ENCODE results near the gene LIX1. TPM values are rescaled to one million over a fixed set of nuclear protein-coding genes. Genes with fewer than 3 reads are reported as not detected.
"Not testable (repeated sequence)": the region's sequence is repeated elsewhere in the genome, so short reads cannot be mapped to it uniquely, and the experiment has no call there.

The LIX1 gene
- total and polyA plus RNA-seq, 4 donors: not detected

DNA sequence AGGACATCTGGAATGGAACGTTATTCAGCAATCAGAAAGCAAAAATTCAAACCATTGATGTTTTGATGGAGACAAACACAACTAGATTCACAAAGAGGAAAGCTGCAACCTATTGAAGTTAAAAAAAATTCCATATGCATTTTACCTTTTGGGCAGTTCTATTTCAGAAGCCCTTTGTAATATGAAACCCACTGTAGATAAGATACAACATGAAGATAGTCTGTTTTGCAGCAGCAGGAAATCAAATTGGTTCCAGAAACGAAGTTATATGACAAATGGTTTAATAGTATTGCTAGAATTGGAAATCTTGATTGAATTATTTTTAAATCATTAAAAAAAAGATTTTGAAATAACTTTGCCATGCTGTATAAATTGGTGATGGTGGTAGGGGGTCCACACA is 872 bp downstream of the LIX1 start (continued):
- TF ChIP-seq, protein P1, sequence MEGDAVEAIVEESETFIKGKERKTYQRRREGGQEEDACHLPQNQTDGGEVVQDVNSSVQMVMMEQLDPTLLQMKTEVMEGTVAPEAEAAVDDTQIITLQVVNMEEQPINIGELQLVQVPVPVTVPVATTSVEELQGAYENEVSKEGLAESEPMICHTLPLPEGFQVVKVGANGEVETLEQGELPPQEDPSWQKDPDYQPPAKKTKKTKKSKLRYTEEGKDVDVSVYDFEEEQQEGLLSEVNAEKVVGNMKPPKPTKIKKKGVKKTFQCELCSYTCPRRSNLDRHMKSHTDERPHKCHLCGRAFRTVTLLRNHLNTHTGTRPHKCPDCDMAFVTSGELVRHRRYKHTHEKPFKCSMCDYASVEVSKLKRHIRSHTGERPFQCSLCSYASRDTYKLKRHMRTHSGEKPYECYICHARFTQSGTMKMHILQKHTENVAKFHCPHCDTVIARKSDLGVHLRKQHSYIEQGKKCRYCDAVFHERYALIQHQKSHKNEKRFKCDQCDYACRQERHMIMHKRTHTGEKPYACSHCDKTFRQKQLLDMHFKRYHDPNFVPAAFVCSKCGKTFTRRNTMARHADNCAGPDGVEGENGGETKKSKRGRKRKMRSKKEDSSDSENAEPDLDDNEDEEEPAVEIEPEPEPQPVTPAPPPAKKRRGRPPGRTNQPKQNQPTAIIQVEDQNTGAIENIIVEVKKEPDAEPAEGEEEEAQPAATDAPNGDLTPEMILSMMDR (IDR thresholded peaks at IDR 0.05; ENCODE audit: low read depth, low read length, missing input control): no peak

DNA sequence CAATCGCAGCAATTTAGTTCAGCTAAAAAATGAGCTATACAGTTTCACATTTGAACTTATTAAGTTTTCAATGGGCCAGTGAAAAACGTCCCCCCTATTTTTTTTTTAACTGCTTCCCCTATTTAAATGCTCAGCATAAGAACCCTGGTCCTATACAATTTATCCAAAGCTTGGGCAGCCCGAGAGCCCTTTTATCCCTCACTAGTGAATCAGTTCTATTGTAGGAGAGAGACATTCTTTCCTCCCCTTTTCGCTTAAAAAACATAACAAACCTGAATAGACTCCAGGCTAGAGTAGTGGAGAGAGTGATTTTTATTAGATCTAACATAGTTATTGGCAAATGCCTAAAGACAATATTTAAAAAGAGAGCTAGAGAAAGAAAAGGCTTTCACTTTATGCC is 1.4 kb downstream of the LIX1 start:
- no peak overlapping the region for H3K4me3 ChIP-seq (ENCODE audit: low read depth in 1 of 3, low read length in 3 of 3)
- 58% methylated on average over 4 of the region's 4 CpGs for WGBS
- no peak for TF ChIP-seq FOXA1 (IDR thresholded peaks at IDR 0.05)
- no peak for TF ChIP-seq HNF4G (IDR thresholded peaks at IDR 0.05)
- TF ChIP-seq FOXA2 (IDR thresholded peaks at IDR 0.05): no peak
- TF ChIP-seq, protein P2, sequence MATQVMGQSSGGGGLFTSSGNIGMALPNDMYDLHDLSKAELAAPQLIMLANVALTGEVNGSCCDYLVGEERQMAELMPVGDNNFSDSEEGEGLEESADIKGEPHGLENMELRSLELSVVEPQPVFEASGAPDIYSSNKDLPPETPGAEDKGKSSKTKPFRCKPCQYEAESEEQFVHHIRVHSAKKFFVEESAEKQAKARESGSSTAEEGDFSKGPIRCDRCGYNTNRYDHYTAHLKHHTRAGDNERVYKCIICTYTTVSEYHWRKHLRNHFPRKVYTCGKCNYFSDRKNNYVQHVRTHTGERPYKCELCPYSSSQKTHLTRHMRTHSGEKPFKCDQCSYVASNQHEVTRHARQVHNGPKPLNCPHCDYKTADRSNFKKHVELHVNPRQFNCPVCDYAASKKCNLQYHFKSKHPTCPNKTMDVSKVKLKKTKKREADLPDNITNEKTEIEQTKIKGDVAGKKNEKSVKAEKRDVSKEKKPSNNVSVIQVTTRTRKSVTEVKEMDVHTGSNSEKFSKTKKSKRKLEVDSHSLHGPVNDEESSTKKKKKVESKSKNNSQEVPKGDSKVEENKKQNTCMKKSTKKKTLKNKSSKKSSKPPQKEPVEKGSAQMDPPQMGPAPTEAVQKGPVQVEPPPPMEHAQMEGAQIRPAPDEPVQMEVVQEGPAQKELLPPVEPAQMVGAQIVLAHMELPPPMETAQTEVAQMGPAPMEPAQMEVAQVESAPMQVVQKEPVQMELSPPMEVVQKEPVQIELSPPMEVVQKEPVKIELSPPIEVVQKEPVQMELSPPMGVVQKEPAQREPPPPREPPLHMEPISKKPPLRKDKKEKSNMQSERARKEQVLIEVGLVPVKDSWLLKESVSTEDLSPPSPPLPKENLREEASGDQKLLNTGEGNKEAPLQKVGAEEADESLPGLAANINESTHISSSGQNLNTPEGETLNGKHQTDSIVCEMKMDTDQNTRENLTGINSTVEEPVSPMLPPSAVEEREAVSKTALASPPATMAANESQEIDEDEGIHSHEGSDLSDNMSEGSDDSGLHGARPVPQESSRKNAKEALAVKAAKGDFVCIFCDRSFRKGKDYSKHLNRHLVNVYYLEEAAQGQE (IDR thresholded peaks at IDR 0.05): no peak
- no peak for TF ChIP-seq GABPA (IDR thresholded peaks at IDR 0.05 in 1 of 2, conservative IDR thresholded peaks at IDR 0.05 in 1 of 2)
- TF ChIP-seq, protein P3, sequence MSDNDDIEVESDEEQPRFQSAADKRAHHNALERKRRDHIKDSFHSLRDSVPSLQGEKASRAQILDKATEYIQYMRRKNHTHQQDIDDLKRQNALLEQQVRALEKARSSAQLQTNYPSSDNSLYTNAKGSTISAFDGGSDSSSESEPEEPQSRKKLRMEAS (IDR thresholded peaks at IDR 0.05): no peak
- TF ChIP-seq RXRA (IDR thresholded peaks at IDR 0.05): no peak
- no peak for TF ChIP-seq EGR1 (IDR thresholded peaks at IDR 0.05; ENCODE audit: low read depth in 2 of 2)
- TF ChIP-seq SP1 (IDR thresholded peaks at IDR 0.05): no peak
- TF ChIP-seq, protein P4, sequence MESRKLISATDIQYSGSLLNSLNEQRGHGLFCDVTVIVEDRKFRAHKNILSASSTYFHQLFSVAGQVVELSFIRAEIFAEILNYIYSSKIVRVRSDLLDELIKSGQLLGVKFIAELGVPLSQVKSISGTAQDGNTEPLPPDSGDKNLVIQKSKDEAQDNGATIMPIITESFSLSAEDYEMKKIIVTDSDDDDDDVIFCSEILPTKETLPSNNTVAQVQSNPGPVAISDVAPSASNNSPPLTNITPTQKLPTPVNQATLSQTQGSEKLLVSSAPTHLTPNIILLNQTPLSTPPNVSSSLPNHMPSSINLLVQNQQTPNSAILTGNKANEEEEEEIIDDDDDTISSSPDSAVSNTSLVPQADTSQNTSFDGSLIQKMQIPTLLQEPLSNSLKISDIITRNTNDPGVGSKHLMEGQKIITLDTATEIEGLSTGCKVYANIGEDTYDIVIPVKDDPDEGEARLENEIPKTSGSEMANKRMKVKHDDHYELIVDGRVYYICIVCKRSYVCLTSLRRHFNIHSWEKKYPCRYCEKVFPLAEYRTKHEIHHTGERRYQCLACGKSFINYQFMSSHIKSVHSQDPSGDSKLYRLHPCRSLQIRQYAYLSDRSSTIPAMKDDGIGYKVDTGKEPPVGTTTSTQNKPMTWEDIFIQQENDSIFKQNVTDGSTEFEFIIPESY (IDR thresholded peaks at IDR 0.05): no peak
- TF ChIP-seq, protein P1 (IDR thresholded peaks at IDR 0.05; ENCODE audit: low read depth, low read length, missing input control): no peak

DNA sequence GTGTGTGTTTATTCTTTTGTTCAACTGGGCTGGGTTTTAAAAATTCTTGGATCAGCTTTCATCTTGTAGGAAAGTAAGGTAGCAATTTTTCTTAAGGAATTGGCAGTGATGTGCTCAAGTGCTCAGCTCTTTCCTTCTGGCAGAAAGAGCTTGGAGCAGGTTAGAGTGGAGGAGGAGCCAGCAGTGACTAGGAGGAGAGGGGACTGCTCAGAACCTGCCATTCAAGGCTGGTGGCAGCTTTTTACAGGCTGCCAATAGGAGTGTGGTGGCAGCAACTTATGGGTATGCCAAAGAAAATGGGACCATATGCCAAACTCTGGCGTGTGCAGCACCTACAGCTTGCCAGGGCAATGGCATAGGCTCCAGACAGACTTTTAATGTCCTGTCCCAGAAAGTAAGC is 2.2 kb downstream of the LIX1 start:
- not testable (repeated sequence) for H3K9ac ChIP-seq (ENCODE audit: low read depth in 1 of 2, low read length in 2 of 2); H3K27ac ChIP-seq (ENCODE audit: low read depth in 1 of 2, low read length in 2 of 2); H3K4me3 ChIP-seq (ENCODE audit: low read depth in 1 of 3, low read length in 3 of 3); H3K27me3 ChIP-seq (ENCODE audit: control insufficient read depth in 4 of 4, insufficient read depth in 4 of 4, low read length in 3 of 4); H3K4me1 ChIP-seq (ENCODE audit: control insufficient read depth in 4 of 4, insufficient read depth in 4 of 4, low read length in 3 of 4); H3K9me3 ChIP-seq (ENCODE audit: control insufficient read depth in 4 of 4, low read length in 3 of 4); H3K36me3 ChIP-seq (ENCODE audit: control insufficient read depth in 4 of 4, insufficient read depth in 3 of 4, low read depth in 1 of 4, low read length in 3 of 4); DNase-seq (ENCODE audit: low spot score)
- WGBS: 54% methylated on average over 1 of the region's 1 CpG

More for the DNA sequence above, 1.4 kb downstream of the LIX1 start:
- Histone ChIP-seq H3K9ac (ENCODE audit: low read depth in 1 of 2, low read length in 2 of 2) (no peak overlapping the region), H3K4me1 (ENCODE audit: control insufficient read depth in 4 of 4, insufficient read depth in 4 of 4, low read length in 3 of 4) (no peaks in the 10 kb centered on the region), H3K27ac (ENCODE audit: low read depth in 1 of 2, low read length in 2 of 2) (no peak overlapping the region), H3K9me3 (ENCODE audit: control insufficient read depth in 4 of 4, low read length in 3 of 4) (no peaks in the 10 kb centered on the region), H3K27me3 (ENCODE audit: control insufficient read depth in 4 of 4, insufficient read depth in 4 of 4, low read length in 3 of 4) (no peaks in the 10 kb centered on the region), H3K36me3 (ENCODE audit: control insufficient read depth in 4 of 4, insufficient read depth in 3 of 4, low read depth in 1 of 4, low read length in 3 of 4) (no peaks in the 10 kb centered on the region)
- DNase-seq (ENCODE audit: low spot score): no peak
